NCI-H2227 (cell line): ENCODE results near the gene GRB14.
"Not testable (repeated sequence)": the region's sequence is repeated elsewhere in the genome, so short reads cannot be mapped to it uniquely, and the experiment has no call there.

ENCODE experiments used
- DNase-seq: peaks from one replicate; lab custom pipeline; 2025; ENCODE audit not compliant: unreplicated experiment; lab: John Stamatoyannopoulos, UW

The GRB14 gene

GRCh38 chr2:164504253-164504652, 117.0 kb downstream of the GRB14 start:
- DNase-seq, result no peak

GRCh38 chr2:164498836-164499235, 122.4 kb downstream of the GRB14 start:
- no peak for DNase-seq

- no peak for DNase-seq
These were observed 124.4 kb downstream of the GRB14 start for GRCh38 chr2:164496881-164497280.

GRCh38 chr2:164496421-164496820, 124.9 kb downstream of the GRB14 start:
- DNase-seq, result no peak

- DNase-seq, result peak; percentile 81
These were observed 125.6 kb downstream of the GRB14 start for GRCh38 chr2:164495491-164496223.

GRCh38 chr2:164485541-164485940, 135.7 kb downstream of the GRB14 start:
- no peak for DNase-seq

GRCh38 chr2:164479460-164479859, 141.8 kb downstream of the GRB14 start:
- peak; percentile 80 for DNase-seq

GRCh38 chr2:164478205-164478604, 143.1 kb downstream of the GRB14 start:
- DNase-seq, result no peak

GRCh38 chr2:164474873-164475272, 146.4 kb downstream of the GRB14 start:
- DNase-seq, result no peak

- no peak for DNase-seq
These were observed 148.3 kb downstream of the GRB14 start for GRCh38 chr2:164473021-164473420.

GRCh38 chr2:164465047-164465446, 156.2 kb downstream of the GRB14 start:
- not testable (repeated sequence) for DNase-seq

- no peak for DNase-seq
These were observed 156.9 kb downstream of the GRB14 start for GRCh38 chr2:164464376-164464775.

GRCh38 chr2:164458792-164459191, 162.5 kb downstream of the GRB14 start:
- DNase-seq, result peak; percentile 19

- DNase-seq, result no peak
These were observed 164.0 kb downstream of the GRB14 start for GRCh38 chr2:164457271-164457670.

- peak; percentile 89 for DNase-seq
These were observed 164.7 kb downstream of the GRB14 start for GRCh38 chr2:164456619-164457018.

- no peak for DNase-seq
These were observed 167.5 kb downstream of the GRB14 start for GRCh38 chr2:164453656-164454305.

- DNase-seq, result no peak
These were observed 171.0 kb downstream of the GRB14 start for GRCh38 chr2:164450278-164450677.

- no peak for DNase-seq
These were observed 171.6 kb downstream of the GRB14 start for GRCh38 chr2:164449706-164450105.

- DNase-seq, result no peak
These were observed 173.6 kb downstream of the GRB14 start for GRCh38 chr2:164447660-164448059.
